ENCODE measurements around the gene SLC2A4.

SLC2A4 gene

GRCh38 chr17:7259555-7259889 lies 22.0 kb upstream of the SLC2A4 start:
- H3K79me2 ChIP-seq (ENCODE audit: control insufficient read depth, insufficient read depth, low read length, unreplicated experiment) = no peaks in the 10 kb centered on the region
- peaks cover 16% of the 10 kb centered on the region for H3K36me3 ChIP-seq (ENCODE audit: insufficient read depth, low read length)
- no peak overlapping the region for H2AFZ ChIP-seq (ENCODE audit: low read length, unreplicated experiment)
- H3K27me3 ChIP-seq (ENCODE audit: insufficient read depth, low read length) = peaks cover 16% of the 10 kb centered on the region
- H3K27ac ChIP-seq (ENCODE audit: low read depth, low read length) = peak overlapping the region; percentile 52
- peaks cover 24% of the 10 kb centered on the region for H3K4me1 ChIP-seq (ENCODE audit: control insufficient read depth, insufficient read depth, low read length, unreplicated experiment)
- H3K4me3 ChIP-seq (ENCODE audit: low read depth, low read length) = peak overlapping the region; percentile 25; the same call in 1 of the 2 replicates

- Histone ChIP-seq H3K4me3 (ENCODE audit: low read depth, low read length) (no peak overlapping the region), H3K27ac (ENCODE audit: low read depth, low read length) (no peak overlapping the region), H2AFZ (ENCODE audit: low read length, unreplicated experiment) (no peak overlapping the region), H3K4me1 (ENCODE audit: control insufficient read depth, insufficient read depth, low read length, unreplicated experiment) (peaks cover 24% of the 10 kb centered on the region), H3K36me3 (ENCODE audit: insufficient read depth, low read length) (peaks cover 14% of the 10 kb centered on the region), H3K79me2 (ENCODE audit: control insufficient read depth, insufficient read depth, low read length, unreplicated experiment) (no peaks in the 10 kb centered on the region), H3K27me3 (ENCODE audit: insufficient read depth, low read length) (peaks cover 16% of the 10 kb centered on the region)
Measured at GRCh38 chr17:7260151-7260550, 21.4 kb upstream of the SLC2A4 start.

GRCh38 chr17:7260651-7261378 lies 20.7 kb upstream of the SLC2A4 start:
- peaks cover 16% of the 10 kb centered on the region for H3K27me3 ChIP-seq (ENCODE audit: insufficient read depth, low read length)
- H2AFZ ChIP-seq (ENCODE audit: low read length, unreplicated experiment) = peak overlapping the region; percentile 56
- H3K36me3 ChIP-seq (ENCODE audit: insufficient read depth, low read length) = peaks cover 12% of the 10 kb centered on the region
- no peaks in the 10 kb centered on the region for H3K79me2 ChIP-seq (ENCODE audit: control insufficient read depth, insufficient read depth, low read length, unreplicated experiment)
- H3K4me1 ChIP-seq (ENCODE audit: control insufficient read depth, insufficient read depth, low read length, unreplicated experiment) = peaks cover 25% of the 10 kb centered on the region
- H3K4me3 ChIP-seq (ENCODE audit: low read depth, low read length) = peak overlapping the region; percentile 59
- no peak overlapping the region for H3K27ac ChIP-seq (ENCODE audit: low read depth, low read length)

GRCh38 chr17:7261379-7262191 lies 19.9 kb upstream of the SLC2A4 start:
- Histone ChIP-seq H3K27ac (ENCODE audit: low read depth, low read length) (no peak overlapping the region), H3K4me3 (ENCODE audit: low read depth, low read length) (peak overlapping the region; percentile 59)

GRCh38 chr17:7262192-7262934 lies 19.2 kb upstream of the SLC2A4 start, which contains the start of gene CLDN7:
CLDN7 (minus strand) TSS chr17:7262478; CDS start chr17:7262043, 435 bp downstream.
- H3K27me3 ChIP-seq (ENCODE audit: insufficient read depth, low read length) = peaks cover 16% of the 10 kb centered on the region
- peaks cover 12% of the 10 kb centered on the region for H3K36me3 ChIP-seq (ENCODE audit: insufficient read depth, low read length)
- peak within 1 kb of the TSS; percentile 56 for H2AFZ ChIP-seq (ENCODE audit: low read length, unreplicated experiment)
- H3K4me3 ChIP-seq (ENCODE audit: low read depth, low read length) = peak within 1 kb of the TSS; percentile 59
- H3K79me2 ChIP-seq (ENCODE audit: control insufficient read depth, insufficient read depth, low read length, unreplicated experiment) = no peaks in the 10 kb centered on the region
- no peak within 1 kb of the TSS for H3K27ac ChIP-seq (ENCODE audit: low read depth, low read length)
- H3K4me1 ChIP-seq (ENCODE audit: control insufficient read depth, insufficient read depth, low read length, unreplicated experiment) = peaks cover 29% of the 10 kb centered on the region

More at GRCh38 chr17:7261379-7262191, 19.9 kb upstream of the SLC2A4 start:
- peaks cover 29% of the 10 kb centered on the region for H3K4me1 ChIP-seq (ENCODE audit: control insufficient read depth, insufficient read depth, low read length, unreplicated experiment)
- peak overlapping the region; percentile 56 for H2AFZ ChIP-seq (ENCODE audit: low read length, unreplicated experiment)
- peaks cover 12% of the 10 kb centered on the region for H3K36me3 ChIP-seq (ENCODE audit: insufficient read depth, low read length)
- H3K79me2 ChIP-seq (ENCODE audit: control insufficient read depth, insufficient read depth, low read length, unreplicated experiment) = no peaks in the 10 kb centered on the region
- H3K27me3 ChIP-seq (ENCODE audit: insufficient read depth, low read length) = peaks cover 16% of the 10 kb centered on the region

GRCh38 chr17:7262935-7263800 lies 18.4 kb upstream of the SLC2A4 start:
- H3K27ac ChIP-seq (ENCODE audit: low read depth, low read length) = no peak overlapping the region
- H3K4me3 ChIP-seq (ENCODE audit: low read depth, low read length) = peak overlapping the region; percentile 51; the same call in 1 of the 2 replicates
- H3K79me2 ChIP-seq (ENCODE audit: control insufficient read depth, insufficient read depth, low read length, unreplicated experiment) = no peaks in the 10 kb centered on the region
- peaks cover 16% of the 10 kb centered on the region for H3K27me3 ChIP-seq (ENCODE audit: insufficient read depth, low read length)
- peaks cover 12% of the 10 kb centered on the region for H3K36me3 ChIP-seq (ENCODE audit: insufficient read depth, low read length)
- peak overlapping the region; percentile 48 for H2AFZ ChIP-seq (ENCODE audit: low read length, unreplicated experiment)
- peaks cover 29% of the 10 kb centered on the region for H3K4me1 ChIP-seq (ENCODE audit: control insufficient read depth, insufficient read depth, low read length, unreplicated experiment)

- H3K36me3 ChIP-seq (ENCODE audit: insufficient read depth, low read length) = peaks cover 8% of the 10 kb centered on the region
- H3K27me3 ChIP-seq (ENCODE audit: insufficient read depth, low read length) = peaks cover 16% of the 10 kb centered on the region
- H3K4me1 ChIP-seq (ENCODE audit: control insufficient read depth, insufficient read depth, low read length, unreplicated experiment) = peaks cover 26% of the 10 kb centered on the region
- H3K4me3 ChIP-seq (ENCODE audit: low read depth, low read length) = no peak overlapping the region
- no peak overlapping the region for H2AFZ ChIP-seq (ENCODE audit: low read length, unreplicated experiment)
- H3K79me2 ChIP-seq (ENCODE audit: control insufficient read depth, insufficient read depth, low read length, unreplicated experiment) = no peaks in the 10 kb centered on the region
- peak overlapping the region; percentile 74 for H3K27ac ChIP-seq (ENCODE audit: low read depth, low read length)
Measured at GRCh38 chr17:7263801-7264078, 17.8 kb upstream of the SLC2A4 start.

- Histone ChIP-seq H3K4me3 (ENCODE audit: low read depth, low read length) (no peak overlapping the region), H3K27ac (ENCODE audit: low read depth, low read length) (peak overlapping the region; percentile 46), H2AFZ (ENCODE audit: low read length, unreplicated experiment) (no peak overlapping the region), H3K79me2 (ENCODE audit: control insufficient read depth, insufficient read depth, low read length, unreplicated experiment) (no peaks in the 10 kb centered on the region), H3K4me1 (ENCODE audit: control insufficient read depth, insufficient read depth, low read length, unreplicated experiment) (peaks cover 17% of the 10 kb centered on the region), H3K36me3 (ENCODE audit: insufficient read depth, low read length) (no peaks in the 10 kb centered on the region), H3K27me3 (ENCODE audit: insufficient read depth, low read length) (peaks cover 9% of the 10 kb centered on the region)
Measured at GRCh38 chr17:7266784-7267183, 14.7 kb upstream of the SLC2A4 start.

- Histone ChIP-seq H3K36me3 (ENCODE audit: insufficient read depth, low read length) (no peaks in the 10 kb centered on the region), H3K27ac (ENCODE audit: low read depth, low read length) (no peak overlapping the region), H3K4me3 (ENCODE audit: low read depth, low read length) (no peak overlapping the region), H3K79me2 (ENCODE audit: control insufficient read depth, insufficient read depth, low read length, unreplicated experiment) (no peaks in the 10 kb centered on the region), H2AFZ (ENCODE audit: low read length, unreplicated experiment) (no peak overlapping the region), H3K4me1 (ENCODE audit: control insufficient read depth, insufficient read depth, low read length, unreplicated experiment) (no peaks in the 10 kb centered on the region), H3K27me3 (ENCODE audit: insufficient read depth, low read length) (peaks cover 25% of the 10 kb centered on the region)
Measured at GRCh38 chr17:7279448-7279847, 2.1 kb upstream of the SLC2A4 start.

Data from ACC112 (cell line).